MCF 10A (cell line): Measurements from ENCODE around the gene TMEM39B. TPM values are rescaled to one million over a fixed set of nuclear protein-coding genes. Genes with fewer than 3 reads are reported as not detected.

Experiments used
- BruUV-seq: library from RNA; stranded (reverse); fragments of 400-500 nt; replicated peaks from 2 replicates; lab custom pipeline; 2021; lab: Mats Ljungman, UMichigan
- CTCF ChIA-PET: fragments of 300-600 bp; sonication (Branson Sonifier 250); formaldehyde crosslinking; extraction: SDS; loops from one replicate; lab custom pipeline; 2021; ENCODE audit warnings: antibody characterized with exemption, inconsistent platforms; lab: Yijun Ruan, JAX
- POLR2A ChIA-PET: fragments of 300-600, 350-650 bp; sonication (Branson Sonifier 250); formaldehyde crosslinking; extraction: SDS; loops from one replicate; lab custom pipeline; 2020; ENCODE audit warnings: antibody characterized with exemption, inconsistent platforms; lab: Yijun Ruan, JAX
- DNase-seq: peaks from one replicate; pipeline ENCODE4 v3.0.0-alpha.2; 2018; ENCODE audit not compliant: unreplicated experiment
- H3K27ac Mint-ChIP-seq: one replicate; pipeline ENCODE4 v1.8.0; 2022; ENCODE audit warnings: mild to moderate bottlenecking, low read depth, mixed read lengths; ENCODE audit not compliant: unreplicated experiment
- H3K27me3 Mint-ChIP-seq: one replicate; pipeline ENCODE4 v1.8.0; 2022; ENCODE audit warnings: mixed read lengths; ENCODE audit not compliant: insufficient read depth, unreplicated experiment
- H3K36me3 Mint-ChIP-seq: one replicate; pipeline ENCODE4 v1.8.0; 2022; ENCODE audit warnings: mild to moderate bottlenecking, moderate library complexity, mixed read lengths; ENCODE audit not compliant: insufficient read depth, unreplicated experiment
- H3K4me1 Mint-ChIP-seq: one replicate; pipeline ENCODE4 v1.8.0; 2022; ENCODE audit warnings: mixed read lengths; ENCODE audit not compliant: insufficient read depth, unreplicated experiment
- H3K4me3 Mint-ChIP-seq: one replicate; pipeline ENCODE4 v1.8.0; 2022; ENCODE audit warnings: mild to moderate bottlenecking, moderate library complexity, mixed read lengths; ENCODE audit not compliant: unreplicated experiment
- H3K9me3 Mint-ChIP-seq: one replicate; pipeline ENCODE4 v1.8.0; 2022; ENCODE audit warnings: mixed read lengths; ENCODE audit not compliant: unreplicated experiment
- intact Hi-C: fragments of 100-400 bp; cut with micrococcal nuclease; formaldehyde crosslinking; loops from 2 replicates; pipeline ENCODE4 v1.14.1; 2022
- total RNA-seq: library from RNA; stranded (reverse); gene quantifications from 2 replicates; pipeline ENCODE4 v1.2.3, GENCODE V29; 2022
- TF ChIP-seq, protein P1 (sequence below): fragments of 200-600 bp; IDR thresholded peaks from one replicate; pipeline ENCODE4 v1.8.0; 2022; ENCODE audit warnings: antibody characterized with exemption, mild to moderate bottlenecking; ENCODE audit not compliant: unreplicated experiment

The TMEM39B gene
- total RNA-seq, 1 experiment from 2014 or later, result 22.3 TPM

DNA sequence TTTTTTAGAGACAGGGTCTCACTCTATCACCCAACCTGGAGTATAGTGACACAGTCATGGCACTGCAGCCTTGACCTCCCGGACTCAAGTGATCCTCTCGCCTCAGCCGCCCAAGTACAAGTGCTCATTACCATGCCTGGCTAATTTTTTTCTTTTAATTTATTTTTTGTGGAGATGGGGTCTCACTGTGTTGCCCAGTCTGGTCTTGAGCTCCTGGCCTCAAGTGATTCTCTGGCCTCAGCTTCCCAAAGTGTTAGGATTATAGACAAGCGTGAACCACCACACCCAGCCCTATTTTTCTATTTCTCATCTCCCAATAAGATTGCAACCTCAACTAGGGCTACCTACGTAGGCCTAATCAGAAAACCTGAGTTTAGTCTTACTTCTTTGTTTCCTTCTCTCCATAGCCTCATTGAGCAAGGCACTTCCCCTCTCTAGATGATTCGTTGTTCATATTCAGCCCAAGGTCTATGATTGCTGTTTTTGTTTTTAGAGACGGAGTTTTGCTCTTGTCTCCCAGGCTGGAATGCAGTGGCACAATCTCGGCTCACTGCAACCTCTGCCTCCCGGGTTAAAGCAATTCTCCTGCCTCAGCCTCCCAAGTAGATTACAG lies 34.0 kb downstream of the TMEM39B start:
- DNase-seq, result no peak
- no peaks in the 10 kb centered on the region for H3K27me3 Mint-ChIP-seq
- H3K27ac Mint-ChIP-seq, result no peak overlapping the region
- ChIA-PET POLR2A (interaction anchor here (0.6 to 3.4 kb wide), 5 partner anchors 34 to 116 kb away, joined by 3 to 60 read pairs (median 3); partner anchors contain the start of genes EIF3I, TMEM234, TMEM39B and TXLNA), CTCF (interaction anchor here (0.7 to 1.3 kb wide), 2 partner anchors 14 to 808 kb away, joined by 3 to 6 read pairs; no protein-coding TSS in a partner anchor)
- intact Hi-C loops, result loop anchor here (2.0 kb wide), 1 partner anchor 34 kb away; the partner anchor contains the start of gene TMEM39B
- H3K9me3 Mint-ChIP-seq, result no peaks in the 10 kb centered on the region
- H3K36me3 Mint-ChIP-seq, result peaks cover 16% of the 10 kb centered on the region
- H3K4me1 Mint-ChIP-seq, result peaks cover 9% of the 10 kb centered on the region
- TF ChIP-seq, protein P1, sequence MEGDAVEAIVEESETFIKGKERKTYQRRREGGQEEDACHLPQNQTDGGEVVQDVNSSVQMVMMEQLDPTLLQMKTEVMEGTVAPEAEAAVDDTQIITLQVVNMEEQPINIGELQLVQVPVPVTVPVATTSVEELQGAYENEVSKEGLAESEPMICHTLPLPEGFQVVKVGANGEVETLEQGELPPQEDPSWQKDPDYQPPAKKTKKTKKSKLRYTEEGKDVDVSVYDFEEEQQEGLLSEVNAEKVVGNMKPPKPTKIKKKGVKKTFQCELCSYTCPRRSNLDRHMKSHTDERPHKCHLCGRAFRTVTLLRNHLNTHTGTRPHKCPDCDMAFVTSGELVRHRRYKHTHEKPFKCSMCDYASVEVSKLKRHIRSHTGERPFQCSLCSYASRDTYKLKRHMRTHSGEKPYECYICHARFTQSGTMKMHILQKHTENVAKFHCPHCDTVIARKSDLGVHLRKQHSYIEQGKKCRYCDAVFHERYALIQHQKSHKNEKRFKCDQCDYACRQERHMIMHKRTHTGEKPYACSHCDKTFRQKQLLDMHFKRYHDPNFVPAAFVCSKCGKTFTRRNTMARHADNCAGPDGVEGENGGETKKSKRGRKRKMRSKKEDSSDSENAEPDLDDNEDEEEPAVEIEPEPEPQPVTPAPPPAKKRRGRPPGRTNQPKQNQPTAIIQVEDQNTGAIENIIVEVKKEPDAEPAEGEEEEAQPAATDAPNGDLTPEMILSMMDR, result no peak
- BruUV-seq, result no TSS peak
- peak overlapping the region; percentile 98 for H3K4me3 Mint-ChIP-seq

DNA sequence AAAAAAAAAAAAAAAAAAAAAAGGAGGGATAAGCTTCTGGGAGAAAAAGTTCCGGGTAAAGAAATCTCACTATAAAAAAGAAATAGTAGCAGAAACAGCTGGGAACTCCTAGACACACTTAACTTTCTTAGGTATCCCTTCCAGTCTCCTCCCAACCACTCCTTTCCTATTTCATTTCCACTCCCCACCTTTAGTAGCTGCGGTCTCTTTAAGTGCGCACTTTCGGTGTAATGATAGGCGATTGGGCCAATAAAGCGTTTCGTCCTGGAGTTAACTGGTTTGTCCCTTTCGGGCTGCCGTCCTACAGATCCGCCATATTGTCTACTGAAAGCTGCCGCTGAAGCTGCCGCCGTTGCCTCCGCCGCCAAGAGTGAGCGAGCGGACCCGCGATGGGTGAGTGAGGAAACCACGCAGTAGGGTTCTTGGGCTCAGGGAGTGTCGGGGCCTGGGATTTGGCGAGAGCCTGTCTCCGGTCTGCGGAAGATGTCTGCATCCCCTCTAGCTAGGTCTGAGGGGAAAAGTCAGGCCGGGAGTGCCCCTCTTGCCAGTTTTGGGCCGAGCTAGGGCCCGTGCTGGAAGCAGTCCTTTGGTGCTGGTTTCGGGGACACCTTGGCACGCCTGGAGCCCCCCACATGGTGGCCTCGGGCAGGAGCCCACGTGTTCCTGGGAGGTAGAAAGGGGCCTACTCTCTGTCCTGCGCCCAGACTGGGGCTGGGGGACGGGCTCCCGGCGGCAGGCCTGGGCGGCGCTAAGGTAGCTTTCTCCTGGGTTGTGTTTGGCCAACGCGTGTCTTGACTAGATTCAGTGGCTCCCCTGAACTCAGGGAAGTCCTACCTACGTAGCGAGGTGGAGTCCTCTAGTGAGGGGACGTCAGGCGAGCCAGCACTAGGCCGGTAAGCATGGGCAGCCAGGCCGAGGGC lies 35.3 kb downstream of the TMEM39B start, which contains the start of gene KPNA6:
KPNA6 (plus strand) TSS at position 315 of the 920 bp plus-strand sequence; CDS start at position 390, 75 bp downstream.
- ChIA-PET CTCF (interaction anchor here (0.5 to 2.0 kb wide), 18 partner anchors 11 to 842 kb away, joined by 3 to 12 read pairs (median 4); partner anchors contain the start of gene TMEM39B), POLR2A (interaction anchor here (0.5 to 3.4 kb wide), 26 partner anchors 10 to 407 kb away, joined by 3 to 60 read pairs (median 4); partner anchors contain the start of genes EIF3I, IQCC, KHDRBS1 and PTP4A2)
- Mint-ChIP-seq H3K4me1 (peaks cover 11% of the 10 kb centered on the region), H3K36me3 (peaks cover 21% of the 10 kb centered on the region), H3K27me3 (no peaks in the 10 kb centered on the region), H3K9me3 (no peaks in the 10 kb centered on the region), H3K27ac (peak within 1 kb of the TSS; percentile 97), H3K4me3 (peak within 1 kb of the TSS; percentile 98)
- BruUV-seq, result TSS peak; percentile 36
- TF ChIP-seq, protein P1, result no peak
- peak; percentile 98 for DNase-seq
- intact Hi-C loops, result loop anchor here (2.0 kb wide), 3 partner anchors 25 to 71 kb away; partner anchors contain the start of genes TMEM39B and TXLNA

DNA sequence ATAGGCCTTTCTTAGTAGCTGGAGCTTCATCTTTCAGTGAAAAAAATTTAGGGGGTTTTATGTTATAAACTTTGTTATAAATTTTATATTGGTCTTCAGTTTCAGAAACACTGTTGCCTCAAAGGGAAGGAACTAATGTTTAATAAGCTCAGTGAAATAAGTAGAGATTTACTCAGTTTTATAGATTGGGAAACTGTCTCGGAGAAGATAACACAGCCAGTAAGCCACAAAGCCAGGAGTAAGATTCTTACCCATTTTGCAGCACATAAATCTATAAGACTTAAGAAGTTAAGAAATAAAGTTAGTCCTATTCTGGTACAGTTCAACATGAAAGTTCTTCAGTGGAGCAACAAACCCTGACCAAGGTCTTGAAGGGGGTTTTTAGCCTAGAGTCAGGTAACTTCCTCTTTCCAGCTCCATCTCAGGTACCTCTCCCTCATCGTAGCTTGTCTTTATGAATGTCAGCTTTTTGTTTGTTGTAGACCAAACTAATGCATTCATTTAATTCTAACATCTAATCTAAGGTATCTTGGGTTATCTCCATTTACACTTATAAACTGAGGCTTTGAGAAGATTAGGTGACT lies 38.4 kb downstream of the TMEM39B start:
- Mint-ChIP-seq H3K27me3 (no peaks in the 10 kb centered on the region), H3K4me3 (no peak overlapping the region), H3K9me3 (no peaks in the 10 kb centered on the region), H3K27ac (peak overlapping the region; percentile 49), H3K36me3 (peaks cover 22% of the 10 kb centered on the region), H3K4me1 (peaks cover 11% of the 10 kb centered on the region)
- TF ChIP-seq, protein P1, result no peak
- no TSS peak for BruUV-seq
- CTCF ChIA-PET, result interaction anchor here (0.6 to 1.7 kb wide), 5 partner anchors 22 to 322 kb away, joined by 3 to 6 read pairs (median 3); no protein-coding TSS in a partner anchor
- DNase-seq, result no peak
- intact Hi-C loops, result no loop called here
- POLR2A ChIA-PET, result interaction anchor here (0.6 to 2.2 kb wide), 6 partner anchors 8 to 68 kb away, joined by 3 to 11 read pairs (median 4); partner anchors contain the start of genes TMEM39B and TXLNA
